HepG2 (cell line): Measurements from ENCODE around the gene VDR. TPM values are rescaled to one million over a fixed set of nuclear protein-coding genes. Genes with fewer than 3 reads are reported as not detected.

Experiments
- ATAC-seq: fragments of 200-7000 bp; cut with Tn5 transposase; 3 replicates; pipeline ENCODE4 v1.9.1; 2020; ENCODE audit warnings: mild to moderate bottlenecking, moderate library complexity
- BruUV-seq: library from RNA; stranded (reverse); fragments of 400-500 nt; replicated peaks from 2 replicates; lab custom pipeline; 2021; lab: Mats Ljungman, UMichigan
- CTCF ChIA-PET: fragments of 300-600 bp; formaldehyde crosslinking; extraction: SDS; loops from one replicate; lab custom pipeline; 2021; ENCODE audit warnings: low total read pairs, inconsistent platforms, low intra/inter-chr PET ratio; lab: Yijun Ruan, JAX
- POLR2A ChIA-PET: fragments of 350-600 bp; sonication (Branson Sonifier 250); formaldehyde crosslinking; loops from one replicate; lab custom pipeline; 2020; ENCODE audit warnings: antibody characterized with exemption, inconsistent platforms; lab: Yijun Ruan, JAX
- DNase-seq: peaks from one replicate; pipeline ENCODE4 v3.0.0-alpha.2; 2015; ENCODE audit warnings: low spot score
- FAIRE-seq: peaks from 3 replicates; lab custom pipeline; 2011; peaks lifted over from hg19 to GRCh38; lab: Jason Lieb, UNC
- H2AFZ ChIP-seq: one replicate; pipeline ENCODE4 v1.6.1; 2011; ENCODE audit warnings: low read length, inconsistent platforms
- H3K27ac ChIP-seq: fragments of 300-600 bp; 3 replicates; pipeline ENCODE4 v1.8.0; 2011; ENCODE audit warnings: mixed run types, mild to moderate bottlenecking, mixed read lengths, low read length, inconsistent platforms; ENCODE audit not compliant: insufficient read depth; ENCODE audit errors: extremely low read length
- H3K27me3 ChIP-seq, 2 experiments: fragments of 200-600 bp in 1 of 2; 2 replicates in 1 of 2; 3 replicates in 1 of 2; pipeline versions ENCODE4 v1.6.0 to v1.8.0; 2011; ENCODE audit warnings: low read length in 2 of 2, mild to moderate bottlenecking in 2 of 2, moderate library complexity in 2 of 2, inconsistent platforms in 1 of 2; ENCODE audit not compliant: insufficient read depth in 2 of 2, control insufficient read depth in 1 of 2
- H3K36me3 ChIP-seq, 2 experiments: fragments of 200-600 bp in 1 of 2; replicated peaks in 1 of 2; 2 replicates in 1 of 2; 3 replicates in 1 of 2; pipeline versions ENCODE4 v1.5.1 to v1.8.0; 2011; ENCODE audit warnings: low read length in 2 of 2, inconsistent platforms in 1 of 2; ENCODE audit not compliant: insufficient read depth in 2 of 2, control insufficient read depth in 1 of 2
- H3K4me1 ChIP-seq: 2 replicates; pipeline ENCODE4 v1.5.1; 2012; ENCODE audit warnings: low read length, inconsistent platforms; ENCODE audit not compliant: insufficient read depth
- H3K4me2 ChIP-seq: 2 replicates; pipeline ENCODE4 v1.6.0; 2011; ENCODE audit warnings: low read depth, low read length, inconsistent platforms
- H3K4me3 ChIP-seq, 3 experiments: fragments of 200-600 bp in 1 of 3; sonication (generic), shearing (Covaris generic) in 1 of 3; replicated peaks in 1 of 3; 2 replicates each; pipeline ENCODE4 v1.5.1; 2011 to 2016; ENCODE audit warnings: low read length in 3 of 3, inconsistent platforms in 2 of 3, low read depth in 2 of 3, mild to moderate bottlenecking in 2 of 3, control low read depth in 1 of 3, mixed read lengths in 1 of 3; ENCODE audit not compliant: insufficient read depth in 1 of 3
- H3K79me2 ChIP-seq: one replicate; pipeline ENCODE4 v1.6.1; 2011; ENCODE audit warnings: low read length, inconsistent platforms; ENCODE audit not compliant: insufficient read depth
- H3K9ac ChIP-seq: 2 replicates; pipeline ENCODE4 v1.6.0; 2011; ENCODE audit warnings: mild to moderate bottlenecking, low read depth, low read length, inconsistent platforms; ENCODE audit not compliant: insufficient read depth
- H3K9me3 ChIP-seq: 2 replicates; pipeline ENCODE4 v1.5.1; 2012; ENCODE audit warnings: mild to moderate bottlenecking, low read length
- H4K20me1 ChIP-seq: 2 replicates; pipeline ENCODE4 v1.6.0; 2011; ENCODE audit warnings: inconsistent platforms, mild to moderate bottlenecking, low read length, moderate library complexity; ENCODE audit not compliant: insufficient read depth
- KDM6A ChIP-seq: IDR thresholded peaks from 2 replicates; pipeline ENCODE4 v1.6.1; 2016; ENCODE audit warnings: low read depth
- RORA ChIP-seq: sonication (generic); formaldehyde crosslinking; IDR thresholded peaks from 2 replicates; pipeline ENCODE4 v1.5.0; 2020; ENCODE audit warnings: mild to moderate bottlenecking, missing genetic modification reagents, moderate library complexity
- ZNF160 ChIP-seq: sonication (generic); formaldehyde crosslinking; IDR thresholded peaks from 2 replicates; pipeline ENCODE4 v1.8.0; 2022; ENCODE audit warnings: mild to moderate bottlenecking, inconsistent platforms, missing genetic modification reagents
- ZNF20 ChIP-seq: sonication (generic); formaldehyde crosslinking; IDR thresholded peaks from 2 replicates; pipeline ENCODE4 v1.4.0; 2020; ENCODE audit warnings: mild to moderate bottlenecking, moderate library complexity, missing genetic modification reagents
- ZNF326 ChIP-seq: sonication (generic); formaldehyde crosslinking; IDR thresholded peaks from 2 replicates; pipeline ENCODE4 v1.4.0; 2020; ENCODE audit warnings: missing genetic modification reagents, borderline replicate concordance
- ZNF543 ChIP-seq: sonication (generic); formaldehyde crosslinking; IDR thresholded peaks from 2 replicates; pipeline ENCODE4 v1.4.0; 2020; ENCODE audit warnings: mild to moderate bottlenecking, missing genetic modification reagents
- ZNF558 ChIP-seq: sonication (generic); formaldehyde crosslinking; IDR thresholded peaks from 2 replicates; pipeline ENCODE4 v1.9.0; 2022; ENCODE audit warnings: mild to moderate bottlenecking, missing genetic modification reagents, borderline replicate concordance
- ZNF607 ChIP-seq: sonication (generic); formaldehyde crosslinking; IDR thresholded peaks from 2 replicates; pipeline ENCODE4 v1.5.1; 2020; ENCODE audit warnings: missing genetic modification reagents, mild to moderate bottlenecking, borderline replicate concordance
- WGBS: methylation state at CpG from one replicate; pipeline ENCODE4 v1.1.6; 2017; ENCODE audit warnings: low lambda C conversion rate; 5-methylcytosine and 5-hydroxymethylcytosine counted together
- in situ Hi-C: cut with HindIII; loops from 2 replicates; pipeline ENCODE4 v1.10.0; 2017; ENCODE audit warnings: low pct_unique_long_range_greater_than_20kb; ENCODE audit not compliant: extremely low pct_ligation_motif_present
- intact Hi-C: fragments of 100-400 bp; cut with micrococcal nuclease; formaldehyde crosslinking; loops from one replicate; pipeline ENCODE4 v1.10.0; 2022; ENCODE audit not compliant: unreplicated experiment
- polyA plus RNA-seq, 8 experiments: library from polyadenylated mRNA; depleted of rRNA in 3 of 8; stranded (reverse) in 7 of 8; unstranded in 1 of 8; fragments of >200 nt; fragmentation: Illumina TruSeq in 4 of 8; extraction: Trizol in 4 of 8; gene quantifications; 2 replicates each; pipeline versions ENCODE4 v1.2.1 to v1.2.3, GENCODE V29; 2011 to 2016; ENCODE audit warnings: low read depth in 4 of 8, missing spikeins in 1 of 8, mixed read lengths in 1 of 8; ENCODE audit not compliant: insufficient read depth in 1 of 8
- total RNA-seq, 5 experiments: library from RNA; depleted of rRNA; stranded (reverse); fragments of >200 nt; fragmentation: Illumina TruSeq; extraction: Trizol; gene quantifications; 2 replicates each; pipeline ENCODE4 v1.2.3, GENCODE V29; 2016; ENCODE audit warnings: low read depth in 1 of 5
- TF ChIP-seq, protein P1 (sequence below): sonication (generic); formaldehyde crosslinking; IDR thresholded peaks from 2 replicates; pipeline ENCODE4 v1.4.0; 2020; ENCODE audit warnings: low read depth, mild to moderate bottlenecking, missing genetic modification reagents

Gene VDR
- total and polyA plus RNA-seq, 2 of the 13 experiments (the other 11 are each of a cell fraction or from before 2014, with no cell fraction given), result 0.08 to 0.33 TPM

GRCh38 chr12:47927346-47927745, 22.6 kb upstream of the VDR start:
- in situ Hi-C loops, result no loop called here
- Histone ChIP-seq H4K20me1 (no peaks in the 10 kb centered on the region), H3K4me1 (no peaks in the 10 kb centered on the region), H3K79me2 (no peaks in the 10 kb centered on the region), H3K27me3 (peaks cover 2 to 7% of the 10 kb centered on the region in 2 experiments; a peak in 3 of 5 replicates), H2AFZ (no peak overlapping the region), H3K27ac (no peak overlapping the region), H3K4me2 (no peak overlapping the region), H3K36me3 (no peaks in the 10 kb centered on the region), H3K4me3 (no peak overlapping the region), H3K9me3 (no peaks in the 10 kb centered on the region), H3K9ac (no peak overlapping the region)
- FAIRE-seq, result no peak
- BruUV-seq, result no TSS peak
- intact Hi-C loops, result no loop called here
- no peak for DNase-seq
- CTCF ChIA-PET, result no interaction called here
- POLR2A ChIA-PET, result no interaction called here
- TF ChIP-seq ZNF607 (CRISPR knock-in tag) (no peak), RORA (CRISPR knock-in tag) (no peak), ZNF20 (CRISPR knock-in tag) (no peak), KDM6A (CRISPR knock-in tag) (no peak)
- no peak for ATAC-seq
- WGBS, result 17% methylated on average over 3 of the region's 3 CpGs

- POLR2A ChIA-PET, result no interaction called here
- no peaks in the 10 kb centered on the region for H3K9me3 ChIP-seq
- H3K9ac ChIP-seq, result no peak overlapping the region
- TF ChIP-seq, protein P1, sequence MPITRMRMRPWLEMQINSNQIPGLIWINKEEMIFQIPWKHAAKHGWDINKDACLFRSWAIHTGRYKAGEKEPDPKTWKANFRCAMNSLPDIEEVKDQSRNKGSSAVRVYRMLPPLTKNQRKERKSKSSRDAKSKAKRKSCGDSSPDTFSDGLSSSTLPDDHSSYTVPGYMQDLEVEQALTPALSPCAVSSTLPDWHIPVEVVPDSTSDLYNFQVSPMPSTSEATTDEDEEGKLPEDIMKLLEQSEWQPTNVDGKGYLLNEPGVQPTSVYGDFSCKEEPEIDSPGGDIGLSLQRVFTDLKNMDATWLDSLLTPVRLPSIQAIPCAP, result no peak
- TF ChIP-seq ZNF160 (no peak), ZNF558 (CRISPR knock-in tag) (no peak), ZNF543 (CRISPR knock-in tag) (no peak), ZNF326 (no peak)
- H3K4me1 ChIP-seq, result no peaks in the 10 kb centered on the region
- H4K20me1 ChIP-seq, result no peaks in the 10 kb centered on the region
- H2AFZ ChIP-seq, result no peak overlapping the region
- no TSS peak for BruUV-seq
- no peaks in the 10 kb centered on the region for H3K36me3 ChIP-seq
- ATAC-seq (no peak), DNase-seq (no peak), FAIRE-seq (no peak)
- 0% methylated on average over 1 of the region's 1 CpG for WGBS
- CTCF ChIA-PET, result no interaction called here
- in situ Hi-C loops, result no loop called here
- intact Hi-C loops, result no loop called here
- H3K27me3 ChIP-seq, result peaks cover 0 to 3% of the 10 kb centered on the region in 2 experiments; a peak in 2 of 5 replicates
- no peaks in the 10 kb centered on the region for H3K79me2 ChIP-seq
- no peak overlapping the region for H3K4me3 ChIP-seq
- no peak overlapping the region for H3K4me2 ChIP-seq
- no peak overlapping the region for H3K27ac ChIP-seq
Observed at GRCh38 chr12:47921907-47922306, 17.1 kb upstream of the VDR start.
